Ovary (tissue), 3 donors: ENCODE data around the gene TATDN2.

Source experiments
- CTCF ChIP-seq, 3 donors: fragments of 450-650 bp in 2 of 3; fragments of 200-600 bp in 1 of 3; IDR thresholded peaks; one replicate each; pipeline versions ENCODE4 v1.5.1 to v1.8.0; 2016 to 2022; ENCODE audit warnings: antibody characterized with exemption in 3 of 3, mild to moderate bottlenecking in 1 of 3
- EP300 ChIP-seq: sonication (generic); formaldehyde crosslinking; IDR thresholded peaks from one replicate; pipeline ENCODE4 v1.6.1; 2017; ENCODE audit warnings: antibody characterized with exemption
- POLR2A ChIP-seq: fragments of 450-650 bp; IDR thresholded peaks from one replicate; pipeline ENCODE4 v1.6.1; 2017; ENCODE audit warnings: antibody characterized with exemption, mild to moderate bottlenecking, moderate library complexity
- donor health status: DM: no; HTN: no; CAD: no.

GRCh38 chr3:10219737-10220136 lies 28.5 kb upstream of the TATDN2 start:
- TF ChIP-seq CTCF (IDR thresholded peaks at IDR 0.05) (no peak), POLR2A (no peak), EP300 (no peak)
